IPS-11a (cell line): Measurements from ENCODE around the gene TUBB2A.
A peak's percentile ranks its signal among the peaks of the same experiment; 100 is the strongest.
"Not testable (repeated sequence)": the region's sequence is repeated elsewhere in the genome, so short reads cannot be mapped to it uniquely, and the experiment has no call there.

Source experiments
- H3K4me3 ChIP-seq: one replicate; pipeline ENCODE4 v1.5.1; 2013; ENCODE audit warnings: low read depth, low read length, control low read depth

TUBB2A gene

DNA sequence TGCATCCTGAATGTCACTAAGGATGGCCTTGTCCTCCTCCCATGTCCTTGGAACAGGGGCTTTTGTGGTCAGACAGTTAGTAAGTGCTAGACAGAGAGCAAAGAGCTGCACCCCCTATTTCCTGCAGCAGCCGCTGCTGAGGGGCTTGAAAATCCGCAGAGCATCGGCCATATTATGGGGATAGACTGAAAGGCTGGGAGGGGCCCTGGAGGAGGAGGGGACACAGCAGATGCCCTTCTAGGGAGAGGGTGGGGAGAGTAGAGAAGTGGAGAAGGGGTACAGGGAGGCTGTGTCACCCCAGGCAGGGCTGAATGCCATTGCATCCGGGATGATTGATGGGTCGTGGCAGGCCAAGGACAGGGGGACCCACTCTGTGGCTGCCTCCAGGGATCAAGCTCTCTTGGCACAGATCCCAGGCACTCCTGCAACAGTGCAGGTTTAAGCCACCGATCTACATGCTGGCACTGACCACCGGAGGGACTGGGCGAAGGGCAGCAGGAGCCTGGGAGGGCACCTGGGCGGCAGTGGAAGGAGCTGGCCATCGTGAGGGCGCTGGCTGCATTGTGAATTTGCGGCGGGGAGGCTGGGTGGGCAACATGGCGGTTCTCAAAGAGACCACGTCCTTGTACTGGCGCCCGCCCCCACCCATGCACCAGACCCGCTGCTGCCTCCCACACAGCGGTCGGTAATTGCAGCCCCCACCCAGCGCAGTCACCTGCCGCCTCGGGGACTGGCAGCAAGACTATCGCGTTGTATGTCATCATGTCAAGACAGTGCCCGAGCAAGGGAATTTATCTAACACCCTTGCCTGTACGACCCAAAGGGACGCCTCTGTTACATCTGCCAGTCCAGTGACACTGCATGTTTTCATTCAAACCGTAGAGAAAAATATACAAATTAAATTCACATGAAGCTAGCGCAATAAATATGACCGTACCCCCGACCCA, 887 bp downstream of the TUBB2A start:
- peak overlapping the region; percentile 91 for H3K4me3 ChIP-seq

DNA sequence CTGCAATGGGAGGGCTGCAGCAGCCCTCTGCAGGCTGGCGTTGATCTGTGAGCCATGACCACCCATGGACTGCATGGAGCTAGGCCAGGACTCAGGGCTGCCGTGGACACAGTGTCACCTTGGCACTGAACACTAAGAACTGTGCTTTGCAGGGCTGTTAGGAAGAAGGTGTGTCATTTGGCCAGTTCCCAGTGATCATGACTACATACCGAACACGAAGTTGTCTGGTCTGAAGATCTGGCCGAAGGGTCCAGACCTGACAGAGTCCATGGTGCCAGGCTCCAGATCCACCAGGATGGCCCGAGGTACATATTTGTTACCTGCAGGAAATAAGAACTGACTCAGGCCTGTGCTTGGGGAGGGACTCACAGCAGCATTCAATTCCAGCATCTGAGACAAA, 1.9 kb downstream of the TUBB2A start:
- H3K4me3 ChIP-seq, result not testable (repeated sequence)

DNA sequence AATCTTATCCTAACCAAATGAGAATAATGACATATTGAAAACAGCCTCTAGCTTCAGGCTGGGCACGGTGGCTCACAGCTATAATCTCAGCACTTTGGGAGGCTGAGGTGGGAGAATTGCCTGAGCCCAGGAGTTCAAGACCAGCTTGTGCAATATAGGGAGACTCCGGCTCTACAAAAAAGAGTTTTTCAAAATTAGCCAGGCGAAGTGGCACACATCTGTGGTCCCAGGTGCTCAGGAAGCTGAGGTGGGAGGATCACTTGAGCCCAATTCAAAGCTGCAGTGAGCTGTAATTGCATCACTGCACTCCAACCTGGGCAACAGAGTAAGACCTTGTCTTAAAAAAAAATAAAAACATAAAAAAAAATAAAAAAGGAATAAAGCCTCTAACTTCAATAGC, 4.7 kb downstream of the TUBB2A start:
- H3K4me3 ChIP-seq, result no peak overlapping the region

DNA sequence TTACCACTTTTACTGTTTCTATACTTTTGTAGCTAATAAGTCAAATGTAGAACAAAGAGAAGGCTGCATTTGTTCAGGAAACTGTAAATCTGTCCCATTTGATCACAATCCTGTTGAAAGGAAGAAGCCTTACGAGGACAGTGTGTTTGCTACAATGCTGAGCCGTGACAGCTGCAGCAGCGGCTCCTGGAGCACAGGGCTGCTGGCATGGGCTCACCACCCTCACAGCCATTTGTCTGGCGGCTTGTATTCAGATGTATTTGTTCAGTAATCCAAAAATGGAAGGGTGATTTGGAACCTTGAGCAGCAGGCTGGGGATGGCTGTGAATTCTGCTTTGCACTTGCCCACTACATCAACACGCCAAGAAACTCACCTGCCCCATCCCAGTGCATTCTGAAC, 5.7 kb downstream of the TUBB2A start:
- no peak overlapping the region for H3K4me3 ChIP-seq

DNA sequence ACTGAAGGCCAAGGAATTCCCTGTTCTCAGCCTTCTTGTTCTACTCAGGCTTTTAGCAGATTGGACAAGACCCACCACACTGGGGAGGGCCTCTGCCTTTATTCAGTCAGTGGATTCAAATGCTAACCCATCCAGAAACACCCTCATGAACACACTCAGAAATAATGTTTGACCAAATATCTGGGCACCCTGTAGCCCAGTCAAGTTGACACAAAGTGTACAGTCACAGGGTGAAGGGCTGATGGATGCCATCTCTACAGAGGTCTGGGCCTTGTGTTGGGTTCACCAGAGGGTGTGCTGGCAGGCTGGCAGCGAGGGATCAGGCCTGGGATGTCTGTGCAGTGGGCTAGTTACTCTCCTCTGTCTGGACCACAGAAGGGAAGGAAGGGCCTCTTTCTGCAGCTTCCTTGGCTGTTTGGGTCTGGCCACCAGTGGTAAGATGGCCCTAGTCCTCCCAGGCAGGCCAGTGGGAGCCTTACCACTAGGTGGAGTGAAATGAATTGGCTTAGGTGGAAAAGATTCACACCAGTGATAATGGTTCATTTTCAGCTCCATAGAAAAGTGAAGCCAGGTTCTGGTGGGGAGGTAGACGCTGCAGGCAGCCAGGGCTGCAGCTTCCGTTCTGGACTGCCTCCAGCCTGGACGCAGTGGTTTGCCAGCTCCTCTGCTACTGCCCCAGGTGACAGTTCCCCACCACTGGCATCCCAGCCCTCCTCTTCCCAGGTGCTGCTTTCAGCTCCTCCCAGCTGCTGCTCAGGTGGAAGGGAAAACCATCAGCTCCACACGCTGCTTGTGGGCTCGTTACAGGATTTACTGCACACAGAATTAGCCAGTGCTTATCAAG, 9.2 kb downstream of the TUBB2A start:
- no peak overlapping the region for H3K4me3 ChIP-seq

DNA sequence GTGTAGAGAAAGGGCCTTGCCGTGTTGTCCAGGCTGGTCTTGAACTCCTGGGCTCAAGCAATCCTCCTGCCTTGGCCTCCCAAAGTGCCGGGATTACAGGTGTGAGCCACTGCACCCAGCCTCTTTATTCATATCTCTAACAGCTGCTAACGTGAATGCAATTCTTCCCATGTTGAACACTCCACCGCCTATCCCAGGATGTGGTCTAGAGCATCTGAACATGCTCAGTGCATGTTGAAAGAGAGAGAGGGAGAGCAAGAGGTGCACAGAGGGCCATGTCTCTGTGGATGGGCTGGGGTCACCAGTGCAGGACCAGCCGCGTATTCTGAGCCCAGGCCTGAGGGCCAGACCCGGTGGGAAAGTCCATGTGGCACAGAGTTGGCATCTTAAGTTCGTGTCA, 12.8 kb downstream of the TUBB2A start:
- no peak overlapping the region for H3K4me3 ChIP-seq

DNA sequence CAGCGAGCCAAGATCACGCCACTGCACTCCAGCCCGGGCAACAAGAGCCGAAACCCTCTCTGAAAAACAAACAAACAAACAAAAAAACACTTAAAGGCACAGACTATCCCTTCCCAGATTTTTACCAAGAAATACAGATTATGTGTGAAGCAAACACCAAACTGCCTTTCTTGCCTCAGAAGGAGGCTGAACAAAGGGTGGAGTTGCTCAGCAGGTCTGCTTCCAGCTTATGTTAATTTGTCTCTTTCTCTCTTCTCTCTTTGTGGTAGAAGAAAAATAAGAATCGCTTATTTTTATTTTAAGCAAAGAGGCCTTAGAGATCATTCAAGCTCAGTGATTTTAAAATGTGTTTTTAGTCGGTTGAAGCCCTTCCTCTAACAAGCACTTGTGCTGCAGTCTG, 14.2 kb downstream of the TUBB2A start:
- H3K4me3 ChIP-seq, result no peak overlapping the region

DNA sequence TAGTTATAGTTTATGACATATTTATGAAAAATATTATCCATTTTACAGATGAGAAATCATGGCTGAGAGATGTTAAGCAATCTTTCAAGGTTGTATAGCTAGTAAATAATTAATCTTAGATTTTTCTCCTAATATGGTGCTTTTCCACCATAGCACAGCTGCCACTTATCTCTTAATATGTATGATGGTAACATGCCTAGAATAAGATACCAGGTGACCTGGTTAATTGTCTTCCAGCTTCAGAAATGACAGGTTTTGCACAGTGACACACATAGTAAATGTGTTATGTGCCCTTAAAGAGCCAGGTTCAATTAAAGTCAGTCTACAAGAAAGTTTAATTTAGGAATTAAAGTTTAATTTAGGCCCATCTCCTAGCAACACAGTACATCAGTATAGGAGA, 14.8 kb downstream of the TUBB2A start:
- no peak overlapping the region for H3K4me3 ChIP-seq

DNA sequence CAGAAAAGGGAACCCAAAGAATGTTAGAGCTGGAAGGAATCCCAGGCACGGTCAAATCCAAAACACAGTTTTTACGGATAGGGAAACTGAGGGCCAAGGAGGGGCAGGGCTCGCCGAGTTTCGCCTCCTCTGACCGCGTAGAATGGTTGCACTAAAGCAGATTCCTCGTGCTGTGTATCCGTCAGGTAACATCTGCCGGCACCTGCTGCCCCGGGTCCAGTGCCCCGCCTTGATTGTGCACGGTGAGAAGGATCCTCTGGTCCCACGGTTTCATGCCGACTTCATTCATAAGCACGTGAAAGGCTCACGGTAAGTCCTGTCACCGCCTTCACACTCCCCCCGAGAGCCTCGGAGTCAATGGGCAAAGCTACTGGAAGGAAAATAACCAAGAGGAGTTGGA, 17.1 kb downstream of the TUBB2A start:
- no peak overlapping the region for H3K4me3 ChIP-seq

DNA sequence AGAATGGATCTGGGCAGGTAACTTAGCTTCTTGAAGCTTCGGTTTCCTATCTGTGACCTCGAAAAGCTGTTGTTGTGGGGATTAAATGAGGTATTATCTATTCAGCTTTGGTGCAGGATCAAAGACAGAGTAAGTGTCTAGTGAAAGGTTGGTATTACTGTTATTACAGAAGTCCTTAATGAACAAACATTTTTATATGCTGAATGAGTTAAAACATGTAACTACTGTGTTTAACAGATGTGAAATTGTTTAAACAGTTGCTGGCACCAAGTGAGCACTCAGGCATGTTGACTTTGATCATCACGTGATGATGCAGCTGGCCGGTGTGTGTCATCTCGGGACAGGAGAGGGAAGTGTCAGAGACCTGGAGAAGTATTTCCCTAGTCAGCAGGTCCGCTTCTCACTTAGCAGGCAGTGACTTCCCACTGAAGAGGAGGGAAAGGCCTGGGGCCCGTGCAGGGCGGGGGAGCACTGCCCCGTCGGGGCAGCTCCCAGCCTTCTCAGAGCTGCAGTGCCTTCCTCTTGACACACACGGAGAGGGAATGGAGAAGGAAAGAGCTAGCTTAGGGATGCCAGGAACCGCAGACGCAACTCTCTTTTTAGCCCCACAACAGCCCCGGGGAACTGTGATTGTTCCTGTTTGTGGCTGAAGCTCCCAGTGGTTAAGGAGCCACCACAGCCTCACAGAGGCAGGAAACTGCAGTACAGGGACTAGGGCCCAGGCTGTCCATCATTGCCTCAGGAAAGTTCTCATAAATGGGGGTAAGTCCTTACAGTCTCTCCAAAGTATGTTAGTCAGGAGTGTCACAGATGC, 18.0 kb downstream of the TUBB2A start:
- H3K4me3 ChIP-seq, result no peak overlapping the region

DNA sequence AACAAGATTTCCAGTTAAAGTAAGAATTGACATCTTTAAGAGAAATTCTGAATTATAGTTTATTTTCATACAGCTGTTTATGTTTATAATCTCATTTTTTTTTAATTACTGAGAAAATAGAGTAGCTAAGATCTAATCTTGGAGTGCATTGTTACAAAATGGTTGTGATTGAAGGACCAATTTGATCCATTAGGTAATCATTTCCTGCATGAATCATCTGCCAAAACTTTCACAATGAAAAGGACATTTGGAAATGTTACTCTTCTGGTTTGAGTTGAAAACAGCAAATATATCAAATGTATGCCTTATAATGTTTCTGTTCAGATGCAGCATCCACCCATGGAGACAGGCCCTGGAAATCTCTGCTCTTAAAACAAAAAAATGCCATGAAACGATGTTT, 19.0 kb downstream of the TUBB2A start:
- H3K4me3 ChIP-seq, result no peak overlapping the region

DNA sequence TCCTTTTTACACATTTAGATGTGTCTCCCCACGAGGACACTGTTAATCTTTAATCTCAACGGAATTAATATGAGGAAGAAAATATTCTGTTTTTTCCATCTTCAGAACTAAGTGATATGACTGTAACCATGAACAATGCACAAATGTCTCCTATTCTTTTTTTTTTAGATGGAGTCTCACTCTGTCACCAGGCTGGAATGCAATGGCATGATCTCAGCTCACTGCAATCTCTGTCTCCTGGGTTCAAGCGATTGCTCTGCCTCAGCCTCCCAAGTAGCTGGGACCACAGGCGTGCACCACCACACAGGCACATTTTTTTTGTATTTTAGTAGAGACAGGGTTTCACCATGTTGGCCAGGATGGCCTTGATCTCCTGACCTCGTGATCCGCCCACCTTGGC, 19.5 kb downstream of the TUBB2A start:
- H3K4me3 ChIP-seq, result not testable (repeated sequence)

DNA sequence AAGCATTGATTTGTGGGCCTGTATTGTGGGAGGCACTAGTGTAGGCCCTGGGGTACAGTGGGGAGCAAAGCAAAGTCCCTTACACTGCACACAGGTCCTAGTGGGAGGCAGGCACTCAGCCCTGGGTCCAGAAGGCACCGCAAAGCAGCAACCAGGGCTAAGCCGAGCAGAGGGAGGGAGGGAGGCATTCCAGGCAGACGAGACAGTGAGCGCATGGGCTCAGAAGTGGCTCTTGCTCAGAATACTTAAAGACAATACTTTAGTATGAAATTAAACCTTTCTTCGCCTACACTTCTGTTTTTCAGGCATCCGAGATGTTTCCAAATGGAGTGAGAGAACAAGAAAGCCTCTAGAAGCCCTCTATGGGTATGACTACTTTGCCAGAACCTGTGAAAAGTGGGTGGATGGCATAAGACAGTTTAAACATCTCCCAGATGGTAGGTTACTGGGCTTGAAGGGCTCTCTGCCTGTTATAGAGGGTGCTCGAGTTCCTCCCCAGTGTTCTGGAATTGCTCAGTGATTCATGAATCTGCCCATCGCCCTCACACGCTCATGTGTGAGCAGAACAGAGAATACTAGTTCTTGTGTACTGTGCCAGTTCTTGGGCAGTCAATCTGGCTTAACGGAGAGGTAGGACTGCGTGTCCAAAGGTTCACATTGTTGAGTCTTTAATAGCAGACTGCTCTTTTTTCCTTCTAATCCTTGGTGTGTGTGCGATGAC, 20.1 kb downstream of the TUBB2A start:
- no peak overlapping the region for H3K4me3 ChIP-seq

DNA sequence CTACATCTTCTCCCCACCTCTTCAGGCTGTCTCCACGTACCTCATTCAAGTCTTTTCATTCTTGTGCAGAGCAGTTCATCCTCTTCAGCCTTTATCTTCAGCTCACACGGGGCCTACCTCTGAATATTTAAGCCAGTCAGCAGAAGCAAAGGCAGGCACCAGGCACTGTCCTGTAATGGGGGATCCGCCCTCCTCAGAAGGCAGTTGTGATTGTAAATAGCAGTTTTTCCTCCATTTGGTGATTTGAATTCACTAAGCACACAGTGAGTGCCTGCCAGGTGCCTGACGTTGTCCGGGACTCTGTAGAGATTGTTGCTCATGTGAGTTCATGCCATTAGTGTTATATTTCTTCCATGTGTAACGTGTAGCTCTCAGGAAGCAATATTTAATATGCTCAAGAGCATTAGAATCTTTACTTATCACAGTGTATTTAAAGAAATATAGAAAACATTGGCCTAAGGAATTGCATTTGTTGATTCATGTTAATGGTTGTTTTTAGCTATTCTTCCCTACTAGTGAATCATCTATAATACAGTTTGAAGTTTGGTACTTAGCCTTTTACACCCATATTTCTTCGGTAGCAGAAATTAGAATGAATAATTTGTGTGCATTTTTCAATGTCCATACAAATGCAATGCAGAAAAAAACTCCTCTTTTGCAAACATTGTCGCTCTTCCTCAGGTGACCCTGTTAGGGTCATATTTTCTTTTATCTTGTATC, 20.9 kb downstream of the TUBB2A start:
- H3K4me3 ChIP-seq, result no peak overlapping the region

DNA sequence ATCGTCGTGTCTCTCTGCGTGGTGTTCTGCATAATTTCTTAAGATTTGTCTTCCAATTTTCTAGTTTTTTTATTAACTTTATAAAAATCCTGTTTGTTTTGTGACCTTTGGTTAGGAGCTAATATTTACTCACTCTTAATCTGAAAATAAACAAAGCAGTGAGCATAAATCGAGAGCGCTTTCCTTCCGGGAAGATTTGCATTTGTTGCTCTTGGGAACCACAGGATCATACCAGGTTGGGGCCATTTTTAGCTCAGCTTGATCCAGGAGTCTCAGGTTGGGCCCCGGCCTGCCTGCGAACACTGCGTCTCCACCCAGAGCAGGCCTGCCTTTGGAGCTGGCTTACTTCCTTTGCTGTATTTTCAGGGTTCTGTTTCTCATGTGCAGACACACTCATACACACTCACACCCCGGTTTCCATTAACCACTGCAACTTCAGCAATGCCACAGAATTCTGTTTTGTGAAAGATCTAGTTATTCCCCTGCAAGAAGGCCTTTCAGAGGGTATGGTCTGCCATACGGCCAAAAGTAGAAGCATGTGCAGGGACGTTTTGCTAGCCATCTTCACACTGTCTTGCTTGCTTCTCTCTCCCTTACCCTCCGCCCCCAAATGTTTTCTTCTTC, 21.6 kb downstream of the TUBB2A start:
- no peak overlapping the region for H3K4me3 ChIP-seq

DNA sequence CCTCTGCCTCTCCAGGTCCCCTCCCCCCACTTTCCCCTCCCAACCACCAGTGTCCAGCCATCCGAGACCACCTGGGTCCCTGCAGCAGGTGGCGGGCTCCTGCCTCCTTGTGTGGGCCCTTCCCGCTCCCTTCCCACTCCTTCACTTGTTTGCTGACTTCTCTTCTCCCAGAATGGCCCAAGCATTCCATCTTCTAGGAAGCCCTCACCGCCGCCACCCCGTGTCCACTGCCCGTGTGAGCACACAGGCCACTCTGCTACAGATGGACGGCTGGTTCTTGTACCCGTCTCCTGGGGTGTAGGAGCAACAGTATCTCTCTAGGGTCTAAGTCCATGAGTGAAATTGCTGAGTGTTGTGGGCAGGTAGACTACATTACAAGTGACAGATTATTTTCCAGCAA, 23.8 kb downstream of the TUBB2A start:
- no peak overlapping the region for H3K4me3 ChIP-seq

DNA sequence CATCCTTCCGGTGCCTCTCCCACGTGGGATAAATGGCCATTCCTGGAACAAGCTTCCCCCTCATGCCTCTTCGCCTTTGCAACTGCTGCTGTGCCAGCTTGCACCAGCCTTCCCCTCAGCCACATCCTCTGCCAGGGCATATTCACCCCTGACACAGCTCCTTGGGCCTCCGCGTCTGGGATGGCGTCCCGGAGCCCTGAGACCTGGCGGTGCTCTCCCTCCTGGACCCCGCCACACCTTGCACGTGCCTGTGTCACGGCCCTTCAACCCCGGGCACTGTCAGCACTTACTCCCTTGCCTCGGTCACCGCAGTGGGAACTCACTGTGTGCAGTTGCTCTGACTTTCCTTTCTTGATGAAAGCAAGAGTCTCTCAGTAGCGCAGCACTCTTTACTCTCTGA, 25.6 kb downstream of the TUBB2A start:
- H3K4me3 ChIP-seq, result no peak overlapping the region

DNA sequence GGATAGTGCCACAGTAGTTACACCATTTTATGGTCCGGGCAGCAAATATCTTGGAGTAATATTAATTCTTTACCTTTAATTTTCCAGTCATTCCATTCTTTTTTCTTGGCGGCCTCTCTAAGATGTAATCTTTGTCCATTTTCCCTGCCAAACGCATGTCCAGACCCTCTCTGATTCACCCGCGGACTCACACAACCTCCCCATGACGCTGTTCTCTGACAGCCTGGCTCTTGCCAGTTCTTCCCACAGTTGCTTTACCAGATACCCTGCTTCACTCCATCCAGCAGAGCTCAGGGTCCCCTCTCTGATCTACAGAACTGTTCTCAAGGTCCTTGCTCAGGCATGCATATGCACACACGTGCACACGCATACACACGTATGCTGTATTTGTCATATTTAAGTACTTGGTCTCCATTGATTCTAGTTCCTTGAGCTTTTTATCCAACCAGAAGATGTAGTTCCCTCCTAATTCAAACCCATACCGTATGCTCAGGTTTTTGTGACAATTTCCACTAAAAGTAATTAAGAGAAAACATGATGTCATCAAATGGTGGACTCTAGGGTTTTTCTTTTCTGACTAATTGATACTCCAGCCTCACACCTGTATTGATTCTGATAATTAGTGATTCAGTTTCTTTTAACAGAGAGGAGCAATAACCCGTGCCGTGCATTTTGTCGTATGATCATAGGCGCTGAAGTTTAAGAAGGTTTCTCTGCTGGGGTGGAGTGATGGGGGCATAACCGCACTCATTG, 28.8 kb downstream of the TUBB2A start:
- H3K4me3 ChIP-seq, result no peak overlapping the region

DNA sequence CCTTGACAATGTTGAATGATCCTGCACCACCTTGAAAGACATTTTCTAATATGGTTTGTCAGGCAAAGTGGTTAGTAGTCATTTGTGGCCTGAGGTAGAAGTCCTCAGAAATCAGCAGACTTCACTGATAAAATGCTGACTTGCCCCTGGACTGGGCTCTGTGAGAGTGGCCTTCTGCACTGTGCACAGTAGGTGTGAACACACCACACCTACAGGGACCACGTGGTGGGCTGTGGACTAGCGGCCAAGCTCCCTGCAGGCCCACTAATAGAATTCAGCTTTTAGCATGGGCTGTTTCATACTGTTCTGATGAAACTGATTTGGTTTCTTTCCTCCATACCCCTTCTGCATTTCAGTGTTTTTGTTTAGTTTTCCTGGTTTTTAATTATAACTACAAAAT, 31.5 kb downstream of the TUBB2A start:
- H3K4me3 ChIP-seq, result no peak overlapping the region
